ENCODE data around the gene ARHGAP29. TPM values are rescaled to one million over a fixed set of nuclear protein-coding genes. Genes with fewer than 3 reads are reported as not detected.

ARHGAP29 gene
- total RNA-seq, 3 donors from 2014 or later: 49.1 to 88.0 (median 70.8) TPM

DNA sequence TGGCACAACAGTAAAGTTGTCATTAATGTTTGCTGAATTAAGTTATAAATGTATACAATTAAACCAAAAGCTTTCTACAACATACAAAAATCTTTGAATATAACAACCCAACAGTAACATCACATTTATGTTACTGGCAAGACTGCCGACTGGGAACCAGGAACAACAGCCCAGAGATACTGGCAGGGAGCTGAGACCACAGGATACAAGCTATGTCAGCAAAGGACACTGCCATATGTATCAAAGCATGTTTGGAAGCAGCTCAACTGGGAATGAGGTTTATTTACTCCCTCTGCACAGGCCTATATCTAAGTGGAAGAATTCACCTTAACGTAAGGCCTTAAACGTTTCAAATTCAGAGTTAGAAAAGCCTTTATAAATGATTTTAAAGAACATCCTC is 50.4 kb downstream of the ARHGAP29 start:
- Histone ChIP-seq H3K4me3 (no peak overlapping the region), H3K27ac (no peak overlapping the region), H3K27me3 (no peaks in the 10 kb centered on the region), H3K4me1 (no peaks in the 10 kb centered on the region), H3K9me3 (no peaks in the 10 kb centered on the region), H3K36me3 (no peaks in the 10 kb centered on the region)
- TF ChIP-seq POLR2AphosphoS5 (IDR thresholded peaks at IDR 0.05) (no peak), POLR2A (IDR thresholded peaks at IDR 0.05) (no peak)
- TF ChIP-seq, protein P1, sequence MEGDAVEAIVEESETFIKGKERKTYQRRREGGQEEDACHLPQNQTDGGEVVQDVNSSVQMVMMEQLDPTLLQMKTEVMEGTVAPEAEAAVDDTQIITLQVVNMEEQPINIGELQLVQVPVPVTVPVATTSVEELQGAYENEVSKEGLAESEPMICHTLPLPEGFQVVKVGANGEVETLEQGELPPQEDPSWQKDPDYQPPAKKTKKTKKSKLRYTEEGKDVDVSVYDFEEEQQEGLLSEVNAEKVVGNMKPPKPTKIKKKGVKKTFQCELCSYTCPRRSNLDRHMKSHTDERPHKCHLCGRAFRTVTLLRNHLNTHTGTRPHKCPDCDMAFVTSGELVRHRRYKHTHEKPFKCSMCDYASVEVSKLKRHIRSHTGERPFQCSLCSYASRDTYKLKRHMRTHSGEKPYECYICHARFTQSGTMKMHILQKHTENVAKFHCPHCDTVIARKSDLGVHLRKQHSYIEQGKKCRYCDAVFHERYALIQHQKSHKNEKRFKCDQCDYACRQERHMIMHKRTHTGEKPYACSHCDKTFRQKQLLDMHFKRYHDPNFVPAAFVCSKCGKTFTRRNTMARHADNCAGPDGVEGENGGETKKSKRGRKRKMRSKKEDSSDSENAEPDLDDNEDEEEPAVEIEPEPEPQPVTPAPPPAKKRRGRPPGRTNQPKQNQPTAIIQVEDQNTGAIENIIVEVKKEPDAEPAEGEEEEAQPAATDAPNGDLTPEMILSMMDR (IDR thresholded peaks at IDR 0.05): no peak
- DNase-seq (ENCODE audit: low spot score in 2 of 2): no peak
- intact Hi-C loops (cut with DNase I; ENCODE audit: low total_unique reads): no loop called here

DNA sequence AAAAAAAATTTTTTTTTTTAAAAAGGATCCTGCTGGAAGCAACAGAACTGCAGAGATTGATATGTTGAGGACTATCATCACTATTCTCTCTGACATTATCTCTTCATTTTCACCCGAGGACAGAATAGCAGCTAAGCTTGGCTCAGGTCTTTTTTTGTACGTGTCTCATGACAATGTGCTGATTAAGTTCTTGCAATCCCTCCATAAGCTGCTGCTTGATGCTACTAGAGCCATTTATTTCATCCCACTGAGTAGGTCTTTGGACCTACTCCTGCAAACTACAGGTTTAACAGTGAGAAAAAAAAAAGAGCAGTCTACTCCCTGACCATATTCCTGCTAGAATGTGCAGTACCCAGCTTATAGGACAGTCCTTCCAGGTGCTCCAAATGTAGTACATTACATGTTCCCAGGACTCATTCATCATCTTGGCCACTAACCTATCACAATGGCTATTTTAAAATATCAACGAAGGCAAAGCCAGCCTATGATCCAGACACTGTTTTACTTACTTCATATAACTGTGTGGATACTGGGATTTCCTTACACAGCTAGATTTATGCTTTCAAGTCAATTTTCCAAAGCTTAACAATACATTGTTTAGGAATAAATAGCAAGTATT is 54.1 kb downstream of the ARHGAP29 start:
- no peak for DNase-seq (ENCODE audit: low spot score in 2 of 2)
- Histone ChIP-seq H3K36me3 (no peaks in the 10 kb centered on the region), H3K27ac (no peak overlapping the region), H3K4me3 (no peak overlapping the region), H3K4me1 (no peaks in the 10 kb centered on the region), H3K27me3 (no peaks in the 10 kb centered on the region), H3K9me3 (no peaks in the 10 kb centered on the region)
- intact Hi-C loops (cut with DNase I; ENCODE audit: low total_unique reads): no loop called here
- TF ChIP-seq, protein P1 (IDR thresholded peaks at IDR 0.05): no peak
- TF ChIP-seq POLR2AphosphoS5 (IDR thresholded peaks at IDR 0.05) (no peak), POLR2A (IDR thresholded peaks at IDR 0.05) (no peak)

DNA sequence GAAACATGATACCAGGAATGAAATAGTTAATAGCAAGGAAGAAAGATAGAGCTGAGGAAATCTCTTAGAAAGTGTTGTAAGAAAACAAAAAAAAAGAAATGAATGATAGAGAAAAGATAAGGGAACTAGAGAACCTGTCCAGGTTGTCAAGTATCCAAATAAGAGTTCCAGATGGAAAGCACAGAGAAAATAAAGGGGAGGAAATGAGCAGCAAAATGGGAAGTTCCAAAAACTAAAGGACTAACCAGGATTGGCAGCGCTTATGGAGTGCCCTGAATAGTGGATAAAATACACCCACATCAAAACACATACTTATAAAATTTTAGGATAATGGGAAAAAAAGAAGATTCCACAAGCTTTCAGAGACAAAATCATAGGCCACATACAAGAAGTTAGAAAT is 55.2 kb downstream of the ARHGAP29 start:
- Histone ChIP-seq H3K9me3 (no peaks in the 10 kb centered on the region), H3K4me3 (no peak overlapping the region), H3K4me1 (no peaks in the 10 kb centered on the region), H3K27ac (no peak overlapping the region), H3K36me3 (no peaks in the 10 kb centered on the region), H3K27me3 (no peaks in the 10 kb centered on the region)
- DNase-seq (ENCODE audit: low spot score in 2 of 2): no peak
- intact Hi-C loops (cut with DNase I; ENCODE audit: low total_unique reads): no loop called here
- TF ChIP-seq POLR2AphosphoS5 (IDR thresholded peaks at IDR 0.05) (no peak), POLR2A (IDR thresholded peaks at IDR 0.05) (no peak)
- TF ChIP-seq, protein P1 (IDR thresholded peaks at IDR 0.05): no peak

DNA sequence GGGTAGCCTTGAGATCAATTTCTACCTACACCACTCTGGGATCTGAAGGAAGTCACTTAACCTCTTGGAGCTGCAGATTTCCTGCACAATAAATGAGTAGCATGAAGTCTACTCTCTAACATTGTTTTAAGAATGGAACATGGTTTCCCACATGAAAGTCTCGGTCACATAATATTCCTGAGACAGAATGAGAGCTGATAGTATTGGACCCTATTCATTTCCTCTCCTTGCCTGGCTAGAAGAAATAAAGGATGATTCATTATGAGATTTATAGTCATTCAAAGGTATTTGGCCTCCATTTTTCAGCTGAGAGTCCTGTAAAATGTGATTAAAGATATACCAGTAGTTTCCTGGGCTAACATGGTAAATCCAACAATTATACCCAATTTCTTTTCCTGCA is 56.7 kb downstream of the ARHGAP29 start:
- Histone ChIP-seq H3K27me3 (no peaks in the 10 kb centered on the region), H3K4me3 (no peak overlapping the region), H3K36me3 (no peaks in the 10 kb centered on the region), H3K4me1 (no peaks in the 10 kb centered on the region), H3K9me3 (no peaks in the 10 kb centered on the region), H3K27ac (no peak overlapping the region)
- intact Hi-C loops (cut with DNase I; ENCODE audit: low total_unique reads): no loop called here
- no peak for DNase-seq (ENCODE audit: low spot score in 2 of 2)
- TF ChIP-seq POLR2AphosphoS5 (IDR thresholded peaks at IDR 0.05) (no peak), POLR2A (IDR thresholded peaks at IDR 0.05) (no peak)
- TF ChIP-seq, protein P1 (IDR thresholded peaks at IDR 0.05): no peak

DNA sequence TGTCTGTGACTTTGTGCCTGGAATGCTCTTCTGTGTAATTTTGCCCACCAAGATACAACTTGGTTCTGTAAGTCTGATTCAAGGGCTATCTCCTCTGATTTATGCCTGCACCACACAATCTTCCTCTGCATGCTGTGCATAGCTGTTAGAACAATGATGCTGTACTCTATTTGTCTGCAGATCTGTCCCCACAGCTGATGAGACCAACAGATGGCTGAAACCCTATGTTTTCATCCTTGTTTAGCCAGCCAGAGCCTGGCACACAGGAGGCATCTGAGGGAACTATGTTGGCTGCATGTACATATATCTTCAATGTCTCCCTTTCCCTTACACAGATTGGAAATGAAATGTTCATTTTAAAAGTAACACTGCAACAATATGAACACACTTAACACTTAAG is 58.5 kb downstream of the ARHGAP29 start:
- intact Hi-C loops (cut with DNase I; ENCODE audit: low total_unique reads): no loop called here
- H3K27me3 ChIP-seq: no peaks in the 10 kb centered on the region
- no peaks in the 10 kb centered on the region for H3K4me1 ChIP-seq
- no peaks in the 10 kb centered on the region for H3K9me3 ChIP-seq
- DNase-seq (ENCODE audit: low spot score in 2 of 2): no peak
- H3K27ac ChIP-seq: no peak overlapping the region
- TF ChIP-seq POLR2A (IDR thresholded peaks at IDR 0.05) (no peak), POLR2AphosphoS5 (IDR thresholded peaks at IDR 0.05) (no peak)
- TF ChIP-seq, protein P1 (IDR thresholded peaks at IDR 0.05): no peak
- no peaks in the 10 kb centered on the region for H3K36me3 ChIP-seq
- no peak overlapping the region for H3K4me3 ChIP-seq
